GM12892 (cell line): ENCODE measurements around the gene ZNF135.

ENCODE experiments used
- POLR2A ChIP-seq: IDR thresholded peaks from 2 replicates; pipeline ENCODE4 v1.6.1; 2011; ENCODE audit warnings: low read depth, low read length, control low read depth
- POLR2AphosphoS5 ChIP-seq: IDR thresholded peaks from 2 replicates; pipeline ENCODE4 v1.6.1; 2011; ENCODE audit warnings: low read depth, low read length, control low read depth
- TAF1 ChIP-seq: IDR thresholded peaks from 2 replicates; pipeline ENCODE4 v1.6.1; 2011; ENCODE audit warnings: low read depth, mild to moderate bottlenecking, control low read depth, low read length, borderline replicate concordance

DNA sequence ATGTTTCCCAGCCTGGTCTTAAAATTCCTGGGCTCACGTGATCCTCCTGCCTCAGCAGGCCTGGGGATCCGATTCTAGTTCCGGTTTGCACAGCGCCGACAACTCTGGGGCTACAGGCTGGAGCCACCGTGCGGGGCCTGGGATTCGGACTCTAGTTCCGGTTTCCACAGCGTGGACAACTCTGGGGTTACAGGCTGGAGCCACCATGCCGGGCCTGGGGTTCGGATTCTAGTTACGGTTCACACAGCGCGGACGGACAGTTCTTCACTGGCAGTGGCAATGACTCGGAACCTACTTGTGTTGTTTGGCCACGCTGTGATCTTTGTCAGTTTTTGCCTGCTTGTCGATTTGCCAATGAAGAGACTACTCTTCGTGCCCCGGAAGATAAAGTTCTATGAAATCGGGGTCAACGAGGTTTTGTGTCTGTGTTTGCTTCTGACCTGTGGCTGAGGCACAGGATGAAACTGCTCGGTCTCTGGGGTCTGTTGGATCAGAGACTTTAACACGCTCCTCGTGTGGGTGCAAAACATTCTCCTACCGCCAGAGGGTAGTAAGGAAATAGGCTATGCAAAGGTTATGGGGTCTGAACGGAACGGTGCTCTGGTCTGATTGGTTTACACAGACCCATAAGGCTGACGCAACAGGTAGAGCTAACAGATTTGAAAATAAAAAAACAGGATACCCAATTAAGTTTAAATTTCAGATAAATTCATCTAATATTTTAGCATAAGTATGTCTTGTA lies 37.4 kb upstream of the ZNF135 start:
- no peak for TF ChIP-seq POLR2A
- no peak for TF ChIP-seq POLR2AphosphoS5
- no peak for TF ChIP-seq TAF1
